SH-SY5Y (cell line): ENCODE measurements around the gene EXD3.

Source experiments
- GATA2 ChIP-seq: IDR thresholded peaks from 2 replicates; pipeline ENCODE4 v1.6.1; 2011; ENCODE audit warnings: mild to moderate bottlenecking, low read depth, low read length
- GATA3 ChIP-seq: IDR thresholded peaks from 2 replicates; pipeline ENCODE4 v1.6.1; 2011; ENCODE audit warnings: low read depth, mild to moderate bottlenecking, low read length, moderate library complexity

DNA sequence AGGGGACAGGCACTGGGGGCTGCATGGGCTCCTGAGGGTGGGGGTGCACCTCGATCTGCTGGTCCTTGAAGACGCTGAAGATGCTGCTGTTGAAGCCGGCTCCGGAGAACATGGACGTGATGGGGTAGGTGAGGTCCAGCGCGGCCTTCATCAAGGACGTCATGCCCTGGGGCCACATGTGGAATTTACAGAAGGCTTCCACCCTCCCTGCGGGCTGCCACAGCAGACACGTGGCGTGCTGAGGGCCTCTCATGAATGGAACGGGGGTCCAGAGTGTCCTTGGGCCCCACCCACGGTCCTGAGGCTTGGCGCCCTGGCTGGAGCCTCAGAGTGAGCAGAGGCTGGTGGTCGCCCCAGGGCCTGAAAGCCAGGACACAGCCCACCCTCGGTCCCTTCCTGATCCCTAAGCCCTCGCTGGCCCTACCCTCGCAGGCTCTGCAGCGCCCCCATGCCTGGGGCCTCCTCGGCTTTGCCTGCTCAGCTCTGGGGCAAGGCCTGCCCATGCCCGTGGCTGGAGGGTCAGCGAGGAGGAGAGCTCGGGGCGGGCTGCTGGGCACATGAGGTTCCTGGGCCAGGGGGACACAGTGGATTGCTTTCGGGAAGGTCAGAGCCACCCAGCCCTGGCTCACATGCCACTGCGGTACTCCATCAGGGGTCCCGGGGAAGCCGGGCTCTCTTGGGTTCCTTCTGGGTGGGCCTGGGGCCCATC lies 41.5 kb upstream of the EXD3 start:
- TF ChIP-seq GATA2 (no peak), GATA3 (no peak)
